Mucosa of rectum (tissue), 2 donors: Measurements from ENCODE around the gene AEN.

Experiments used
- H3K27ac ChIP-seq, 2 donors: one replicate each; pipeline ENCODE4 v1.7.0; 2013; ENCODE audit warnings: inconsistent platforms in 2 of 2, low read depth in 2 of 2, low read length in 2 of 2
- H3K27me3 ChIP-seq, 2 donors: one replicate each; pipeline ENCODE4 v1.7.0; 2013; ENCODE audit warnings: low read length in 2 of 2; ENCODE audit not compliant: control insufficient read depth in 2 of 2, insufficient read depth in 2 of 2
- H3K36me3 ChIP-seq, 2 donors: one replicate each; pipeline ENCODE4 v1.7.0; 2013; ENCODE audit warnings: low read length in 2 of 2; ENCODE audit not compliant: control insufficient read depth in 2 of 2, insufficient read depth in 2 of 2
- H3K4me1 ChIP-seq, 2 donors: one replicate each; pipeline ENCODE4 v1.7.0; 2013; ENCODE audit warnings: low read length in 2 of 2, mild to moderate bottlenecking in 1 of 2; ENCODE audit not compliant: control insufficient read depth in 2 of 2, insufficient read depth in 2 of 2
- H3K4me3 ChIP-seq, 2 donors: one replicate each; pipeline ENCODE4 v1.7.0; 2013; ENCODE audit warnings: low read length in 2 of 2
- H3K9ac ChIP-seq, 2 donors: one replicate each; pipeline ENCODE4 v1.7.0; 2013; ENCODE audit warnings: low read length in 2 of 2, low read depth in 1 of 2, mild to moderate bottlenecking in 1 of 2
- H3K9me3 ChIP-seq, 2 donors: one replicate each; pipeline ENCODE4 v1.7.0; 2013; ENCODE audit warnings: low read length in 2 of 2; ENCODE audit not compliant: control insufficient read depth in 2 of 2
- donor health status: healthy.
- donor health status: Normal muscosa, but diverticular disease.

AEN gene

GRCh38 chr15:88664151-88664778 lies 43.1 kb downstream of the AEN start:
- H3K9ac ChIP-seq: no peak overlapping the region

GRCh38 chr15:88674661-88675060 lies 53.5 kb downstream of the AEN start:
- peaks cover 0 to 3% of the 10 kb centered on the region in 2 donors for H3K27me3 ChIP-seq
- H3K27ac ChIP-seq: no peak overlapping the region
- no peaks in the 10 kb centered on the region for H3K36me3 ChIP-seq
- H3K9me3 ChIP-seq: no peaks in the 10 kb centered on the region
- no peak overlapping the region for H3K9ac ChIP-seq
- H3K4me1 ChIP-seq: no peaks in the 10 kb centered on the region
- no peak overlapping the region for H3K4me3 ChIP-seq

More at GRCh38 chr15:88664151-88664778, 43.1 kb downstream of the AEN start:
- H3K36me3 ChIP-seq: no peaks in the 10 kb centered on the region
- no peak overlapping the region for H3K4me3 ChIP-seq
- H3K27ac ChIP-seq: no peak overlapping the region
- no peaks in the 10 kb centered on the region for H3K4me1 ChIP-seq
- no peaks in the 10 kb centered on the region for H3K9me3 ChIP-seq
- H3K27me3 ChIP-seq: no peaks in the 10 kb centered on the region

- Histone ChIP-seq H3K4me3 (no peak overlapping the region), H3K9me3 (no peaks in the 10 kb centered on the region), H3K4me1 (no peaks in the 10 kb centered on the region), H3K36me3 (no peaks in the 10 kb centered on the region), H3K27me3 (peaks cover 0 to 3% of the 10 kb centered on the region in 2 donors), H3K27ac (no peak overlapping the region), H3K9ac (no peak overlapping the region)
These were observed 57.6 kb downstream of the AEN start for GRCh38 chr15:88678755-88679154.

GRCh38 chr15:88680241-88681001 lies 59.3 kb downstream of the AEN start:
- H3K9ac ChIP-seq: no peak overlapping the region
- H3K9me3 ChIP-seq: no peaks in the 10 kb centered on the region
- H3K4me1 ChIP-seq: no peaks in the 10 kb centered on the region

GRCh38 chr15:88681610-88682221 lies 60.6 kb downstream of the AEN start:
- no peak overlapping the region for H3K4me3 ChIP-seq
- no peaks in the 10 kb centered on the region for H3K9me3 ChIP-seq
- peaks cover 0 to 3% of the 10 kb centered on the region in 2 donors for H3K27me3 ChIP-seq
- no peaks in the 10 kb centered on the region for H3K36me3 ChIP-seq
- no peak overlapping the region for H3K9ac ChIP-seq
- no peak overlapping the region for H3K27ac ChIP-seq
- no peaks in the 10 kb centered on the region for H3K4me1 ChIP-seq

More at GRCh38 chr15:88680241-88681001, 59.3 kb downstream of the AEN start:
- H3K4me3 ChIP-seq: no peak overlapping the region
- peaks cover 0 to 3% of the 10 kb centered on the region in 2 donors for H3K27me3 ChIP-seq
- no peak overlapping the region for H3K27ac ChIP-seq
- no peaks in the 10 kb centered on the region for H3K36me3 ChIP-seq
